ENCODE data around the gene STK38L.

The STK38L gene

DNA sequence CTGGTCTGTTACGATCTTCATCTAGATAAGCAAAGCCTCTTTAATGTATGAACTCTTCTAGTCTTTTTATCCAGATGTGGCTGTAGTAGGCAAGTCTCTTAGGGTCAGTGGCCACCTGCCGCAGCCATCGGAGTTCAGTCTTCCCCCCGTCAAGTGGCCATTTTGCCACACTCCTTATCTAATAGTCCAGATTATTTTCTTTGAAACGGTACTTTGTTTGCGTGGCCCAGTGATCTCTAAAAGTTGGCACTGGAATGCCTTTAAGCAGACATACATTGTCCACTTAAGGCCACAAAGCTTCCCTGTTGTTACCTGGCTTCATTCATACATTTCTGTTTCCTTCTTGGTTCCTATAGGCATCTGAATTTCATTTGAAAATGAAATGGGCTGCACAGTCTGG, 52.6 kb downstream of the STK38L start:
- no peaks in the 10 kb centered on the region for H3K27me3 ChIP-seq (ENCODE audit: insufficient read depth, low read length)
- H3K36me3 ChIP-seq (ENCODE audit: insufficient read depth, low read length): 0 out of 2 replicates have a peak, but pooled peaks cover 9% of the 10 kb centered on the region
- H2AFZ ChIP-seq (ENCODE audit: low read length, unreplicated experiment): no peak overlapping the region
- peaks cover 8% of the 10 kb centered on the region for H3K4me1 ChIP-seq (ENCODE audit: control insufficient read depth, insufficient read depth, low read length, unreplicated experiment)
- no peak overlapping the region for H3K4me3 ChIP-seq (ENCODE audit: low read depth, low read length)
- no peak overlapping the region for H3K27ac ChIP-seq (ENCODE audit: low read depth, low read length)
- H3K79me2 ChIP-seq (ENCODE audit: control insufficient read depth, insufficient read depth, low read length, unreplicated experiment): peaks cover 4% of the 10 kb centered on the region

DNA sequence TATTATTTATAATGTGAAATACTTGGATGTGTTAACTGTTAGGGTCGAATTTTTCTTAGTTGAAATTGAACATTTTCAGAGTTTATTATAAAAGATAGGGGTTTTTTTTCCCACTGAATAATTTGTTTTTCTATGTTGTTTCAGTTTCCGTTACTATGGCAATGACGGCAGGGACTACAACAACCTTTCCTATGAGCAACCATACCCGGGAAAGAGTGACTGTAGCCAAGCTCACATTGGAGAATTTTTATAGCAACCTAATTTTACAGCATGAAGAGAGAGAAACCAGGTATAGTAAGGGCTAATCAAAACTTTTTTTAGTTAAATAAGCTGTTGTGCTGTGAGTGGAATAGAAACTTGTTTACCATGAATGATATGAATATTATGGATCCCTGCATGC, 53.5 kb downstream of the STK38L start:
- Histone ChIP-seq H3K79me2 (ENCODE audit: control insufficient read depth, insufficient read depth, low read length, unreplicated experiment) (peaks cover 4% of the 10 kb centered on the region), H3K4me3 (ENCODE audit: low read depth, low read length) (no peak overlapping the region), H3K27ac (ENCODE audit: low read depth, low read length) (no peak overlapping the region), H3K36me3 (ENCODE audit: insufficient read depth, low read length) (0 out of 2 replicates have a peak, but pooled peaks cover 9% of the 10 kb centered on the region), H3K4me1 (ENCODE audit: control insufficient read depth, insufficient read depth, low read length, unreplicated experiment) (peaks cover 8% of the 10 kb centered on the region), H2AFZ (ENCODE audit: low read length, unreplicated experiment) (no peak overlapping the region), H3K27me3 (ENCODE audit: insufficient read depth, low read length) (no peaks in the 10 kb centered on the region)

DNA sequence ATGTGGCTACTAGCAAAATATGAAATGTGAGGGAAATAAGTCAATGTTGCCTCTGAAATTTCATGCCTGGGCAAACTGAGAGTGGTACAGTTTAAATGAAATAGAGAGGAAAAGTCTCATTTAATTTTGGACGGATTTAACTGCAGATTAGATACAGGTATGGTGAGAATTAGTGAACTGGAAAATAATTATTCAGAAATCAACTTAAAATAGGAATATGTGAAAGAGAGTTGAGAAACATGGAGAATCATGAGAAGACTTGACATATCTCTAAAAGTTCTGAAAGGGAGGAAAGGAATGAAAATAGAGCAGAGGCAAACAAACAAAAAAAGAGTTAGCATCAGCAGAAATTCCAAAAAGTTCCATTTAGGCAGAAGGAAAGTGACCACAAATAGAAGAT, 55.0 kb downstream of the STK38L start:
- H2AFZ ChIP-seq (ENCODE audit: low read length, unreplicated experiment): no peak overlapping the region
- H3K27me3 ChIP-seq (ENCODE audit: insufficient read depth, low read length): no peaks in the 10 kb centered on the region
- 0 out of 2 replicates have a peak, but pooled peaks cover 9% of the 10 kb centered on the region for H3K36me3 ChIP-seq (ENCODE audit: insufficient read depth, low read length)
- no peak overlapping the region for H3K4me3 ChIP-seq (ENCODE audit: low read depth, low read length)
- H3K27ac ChIP-seq (ENCODE audit: low read depth, low read length): no peak overlapping the region
- H3K4me1 ChIP-seq (ENCODE audit: control insufficient read depth, insufficient read depth, low read length, unreplicated experiment): peaks cover 5% of the 10 kb centered on the region
- peaks cover 4% of the 10 kb centered on the region for H3K79me2 ChIP-seq (ENCODE audit: control insufficient read depth, insufficient read depth, low read length, unreplicated experiment)

DNA sequence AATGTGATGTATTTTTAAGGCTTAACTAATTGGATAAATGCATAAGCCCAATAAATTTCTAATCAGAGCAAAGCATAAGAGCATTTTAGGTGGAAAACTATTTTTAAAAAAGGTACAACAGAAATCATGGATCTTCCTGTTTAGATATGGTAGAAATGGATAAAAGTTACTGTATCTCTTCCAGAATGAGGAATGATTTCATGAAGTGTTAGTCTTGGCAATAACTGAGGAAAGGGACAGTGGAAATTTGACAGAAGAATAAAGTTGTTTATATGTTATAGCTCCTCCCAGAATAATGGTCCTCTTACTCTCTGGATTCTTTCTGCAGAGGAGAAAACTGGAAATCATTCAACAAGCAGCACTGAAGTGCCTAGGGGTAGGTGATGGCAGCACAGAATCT, 56.1 kb downstream of the STK38L start:
- Histone ChIP-seq H3K4me3 (ENCODE audit: low read depth, low read length) (no peak overlapping the region), H3K27ac (ENCODE audit: low read depth, low read length) (no peak overlapping the region), H3K36me3 (ENCODE audit: insufficient read depth, low read length) (0 out of 2 replicates have a peak, but pooled peaks cover 9% of the 10 kb centered on the region), H3K27me3 (ENCODE audit: insufficient read depth, low read length) (no peaks in the 10 kb centered on the region), H3K4me1 (ENCODE audit: control insufficient read depth, insufficient read depth, low read length, unreplicated experiment) (peaks cover 5% of the 10 kb centered on the region), H3K79me2 (ENCODE audit: control insufficient read depth, insufficient read depth, low read length, unreplicated experiment) (peaks cover 3% of the 10 kb centered on the region), H2AFZ (ENCODE audit: low read length, unreplicated experiment) (no peak overlapping the region)

DNA sequence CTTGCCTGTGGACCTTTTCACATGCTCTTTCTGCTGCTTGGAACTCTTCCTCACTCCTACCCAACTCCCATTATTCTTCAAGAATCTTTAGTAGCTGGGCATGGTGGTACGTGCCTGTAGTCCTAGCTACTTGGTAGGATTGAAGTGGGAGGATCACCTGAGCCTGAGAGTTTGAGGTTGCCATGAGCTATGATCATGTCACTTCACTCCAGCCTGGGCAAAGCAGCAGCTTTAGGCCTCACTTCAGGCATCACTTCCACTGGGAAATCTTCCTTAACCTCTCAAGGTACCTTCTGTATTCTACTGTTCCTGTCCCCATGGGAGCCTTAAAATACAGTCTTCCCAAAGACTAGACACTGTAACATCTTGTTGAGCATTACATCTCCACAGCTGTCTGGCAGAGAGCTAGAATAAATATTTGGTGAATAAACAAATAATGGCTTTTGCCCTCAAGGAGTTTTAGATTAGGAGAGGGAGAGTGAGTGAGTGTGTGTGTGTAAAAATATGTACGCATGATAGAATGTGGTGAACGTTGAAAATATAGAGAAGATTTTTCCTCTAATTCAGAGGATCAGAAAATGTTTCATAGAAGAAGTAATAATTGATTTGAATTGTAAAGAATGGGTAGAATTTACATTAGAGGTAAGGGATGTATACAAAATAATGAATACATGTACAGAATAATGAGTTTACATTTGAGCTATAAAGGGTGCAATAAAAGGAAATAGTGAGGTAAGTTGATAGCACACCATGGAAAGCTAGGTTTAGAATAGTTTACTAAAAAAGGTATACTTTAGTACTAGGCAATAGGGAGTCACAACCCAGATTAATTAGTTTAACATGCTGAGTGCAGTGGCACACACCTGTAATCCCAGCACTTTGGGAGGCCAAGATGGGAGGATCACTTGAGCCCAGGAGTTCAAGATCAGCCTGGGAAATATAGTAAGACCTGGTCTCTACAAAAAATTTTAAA, 59.3 kb downstream of the STK38L start:
- Histone ChIP-seq H3K79me2 (ENCODE audit: control insufficient read depth, insufficient read depth, low read length, unreplicated experiment) (no peaks in the 10 kb centered on the region), H3K4me1 (ENCODE audit: control insufficient read depth, insufficient read depth, low read length, unreplicated experiment) (peaks cover 5% of the 10 kb centered on the region), H3K36me3 (ENCODE audit: insufficient read depth, low read length) (0 out of 2 replicates have a peak, but pooled peaks cover 6% of the 10 kb centered on the region), H3K27me3 (ENCODE audit: insufficient read depth, low read length) (no peaks in the 10 kb centered on the region), H3K27ac (ENCODE audit: low read depth, low read length) (no peak overlapping the region), H3K4me3 (ENCODE audit: low read depth, low read length) (no peak overlapping the region), H2AFZ (ENCODE audit: low read length, unreplicated experiment) (no peak overlapping the region)

DNA sequence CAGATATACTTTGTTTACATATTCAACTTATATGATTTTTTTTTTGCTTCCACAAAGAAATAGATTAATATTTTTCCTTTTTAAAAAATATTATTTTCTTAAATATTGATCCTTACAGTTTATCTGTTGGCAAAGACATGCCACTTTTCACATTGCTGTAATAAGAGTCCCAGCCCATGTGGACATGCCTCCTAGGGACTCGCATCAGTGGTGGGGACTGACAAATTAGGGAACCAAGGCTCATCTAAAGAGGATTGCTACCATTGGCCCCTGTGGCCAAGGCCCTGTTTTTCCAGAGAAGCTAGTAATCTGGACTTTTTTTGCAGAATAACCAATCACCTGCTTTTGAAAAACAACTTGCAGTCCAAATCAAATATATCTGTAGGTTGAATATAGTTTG, 60.8 kb downstream of the STK38L start:
- peaks cover 9% of the 10 kb centered on the region for H3K36me3 ChIP-seq (ENCODE audit: insufficient read depth, low read length)
- H3K79me2 ChIP-seq (ENCODE audit: control insufficient read depth, insufficient read depth, low read length, unreplicated experiment): no peaks in the 10 kb centered on the region
- H3K4me1 ChIP-seq (ENCODE audit: control insufficient read depth, insufficient read depth, low read length, unreplicated experiment): peaks cover 5% of the 10 kb centered on the region
- no peak overlapping the region for H3K4me3 ChIP-seq (ENCODE audit: low read depth, low read length)
- no peak overlapping the region for H3K27ac ChIP-seq (ENCODE audit: low read depth, low read length)
- no peak overlapping the region for H2AFZ ChIP-seq (ENCODE audit: low read length, unreplicated experiment)
- no peaks in the 10 kb centered on the region for H3K27me3 ChIP-seq (ENCODE audit: insufficient read depth, low read length)

DNA sequence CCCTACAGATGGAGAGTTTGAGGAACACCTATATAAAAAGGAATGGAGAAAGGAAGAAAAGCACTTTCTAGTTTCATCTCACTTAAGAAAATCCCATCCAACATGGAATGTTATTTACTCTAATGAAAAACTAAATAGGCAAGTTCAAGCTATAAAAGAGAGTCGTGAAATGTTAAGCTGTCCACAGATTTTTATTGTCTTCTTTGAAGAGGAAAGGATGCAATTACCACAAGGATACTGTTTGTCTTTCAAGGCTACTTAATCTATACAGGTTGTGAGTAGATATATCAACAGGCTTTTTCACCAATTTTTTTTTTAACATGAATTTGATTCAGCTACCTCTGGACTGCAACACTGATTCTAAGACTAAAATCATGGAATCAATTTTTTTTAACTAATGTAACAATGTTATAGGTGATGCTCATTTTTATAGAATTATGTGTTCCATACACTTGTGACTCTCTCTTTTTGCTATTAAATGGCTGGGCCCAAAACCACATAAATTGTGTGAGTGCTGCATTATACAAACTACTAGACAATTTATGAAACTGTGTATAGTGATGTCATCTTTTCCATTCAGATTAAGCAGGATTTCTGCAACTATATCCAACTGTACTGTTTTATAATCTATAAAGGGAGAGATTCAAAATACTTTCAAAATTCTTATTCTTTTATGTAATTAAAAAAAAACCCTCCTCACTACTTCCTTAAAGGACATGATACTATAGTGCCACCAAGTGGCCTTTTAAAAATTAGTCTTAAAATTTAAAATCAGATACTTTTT, 61.8 kb downstream of the STK38L start:
- Histone ChIP-seq H3K79me2 (ENCODE audit: control insufficient read depth, insufficient read depth, low read length, unreplicated experiment) (no peaks in the 10 kb centered on the region), H2AFZ (ENCODE audit: low read length, unreplicated experiment) (no peak overlapping the region), H3K4me1 (ENCODE audit: control insufficient read depth, insufficient read depth, low read length, unreplicated experiment) (peaks cover 5% of the 10 kb centered on the region), H3K4me3 (ENCODE audit: low read depth, low read length) (no peak overlapping the region), H3K36me3 (ENCODE audit: insufficient read depth, low read length) (peaks cover 11% of the 10 kb centered on the region), H3K27ac (ENCODE audit: low read depth, low read length) (no peak overlapping the region), H3K27me3 (ENCODE audit: insufficient read depth, low read length) (no peaks in the 10 kb centered on the region)

DNA sequence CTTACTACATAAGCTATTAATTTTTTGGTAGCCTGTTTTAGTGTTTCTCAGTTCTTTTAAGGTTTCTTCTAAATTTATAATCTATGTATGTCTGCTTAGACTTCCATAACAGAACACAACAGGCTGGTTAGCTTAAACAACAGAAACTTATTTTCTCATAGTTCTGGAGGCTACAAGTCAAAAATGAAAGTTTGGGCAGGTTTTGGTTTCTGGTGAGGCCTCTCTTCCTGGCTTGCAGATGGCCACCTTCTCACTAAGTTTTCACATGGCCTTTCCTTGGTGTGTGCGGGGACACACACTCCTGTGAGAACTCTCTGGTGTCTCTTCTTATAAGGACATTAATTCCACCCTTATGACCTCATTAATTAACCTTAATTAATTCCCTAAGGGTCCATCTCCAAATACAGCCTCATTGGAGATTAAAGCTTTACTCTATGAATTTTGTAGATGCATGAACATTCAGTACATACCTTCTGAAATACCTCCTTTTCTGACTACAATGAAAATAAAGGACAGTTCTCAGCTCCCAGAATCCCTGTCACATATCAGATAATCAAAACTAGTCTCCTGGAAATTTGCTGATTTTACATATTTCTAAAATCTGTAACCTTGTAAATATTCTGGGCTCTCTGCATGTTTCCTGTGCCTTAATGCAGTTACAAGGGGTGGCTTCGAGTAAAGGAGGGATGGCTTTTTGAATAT, 65.4 kb downstream of the STK38L start:
- Histone ChIP-seq H3K4me3 (ENCODE audit: low read depth, low read length) (no peak overlapping the region), H3K4me1 (ENCODE audit: control insufficient read depth, insufficient read depth, low read length, unreplicated experiment) (no peaks in the 10 kb centered on the region), H3K79me2 (ENCODE audit: control insufficient read depth, insufficient read depth, low read length, unreplicated experiment) (no peaks in the 10 kb centered on the region), H3K27me3 (ENCODE audit: insufficient read depth, low read length) (no peaks in the 10 kb centered on the region), H3K27ac (ENCODE audit: low read depth, low read length) (no peak overlapping the region), H2AFZ (ENCODE audit: low read length, unreplicated experiment) (no peak overlapping the region), H3K36me3 (ENCODE audit: insufficient read depth, low read length) (peaks cover 11% of the 10 kb centered on the region)

DNA sequence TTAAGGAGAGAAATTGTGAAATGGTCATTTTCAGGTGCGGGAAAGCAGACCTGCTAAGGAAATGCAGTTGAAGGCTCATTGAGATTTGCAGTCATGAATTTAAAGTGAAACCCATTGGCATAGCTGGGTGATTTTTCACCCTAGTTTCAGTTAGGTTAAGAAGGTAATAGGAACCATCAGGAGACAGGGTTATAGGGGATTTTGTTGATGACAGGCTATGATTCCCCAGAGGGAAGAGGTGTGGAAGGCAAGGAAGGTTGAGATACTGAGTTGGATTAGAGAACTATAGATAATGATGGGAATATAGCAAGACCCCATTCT, 65.9 kb downstream of the STK38L start:
- no peaks in the 10 kb centered on the region for H3K79me2 ChIP-seq (ENCODE audit: control insufficient read depth, insufficient read depth, low read length, unreplicated experiment)
- no peak overlapping the region for H2AFZ ChIP-seq (ENCODE audit: low read length, unreplicated experiment)
- peaks cover 11% of the 10 kb centered on the region for H3K36me3 ChIP-seq (ENCODE audit: insufficient read depth, low read length)
- no peak overlapping the region for H3K27ac ChIP-seq (ENCODE audit: low read depth, low read length)
- no peak overlapping the region for H3K4me3 ChIP-seq (ENCODE audit: low read depth, low read length)
- H3K4me1 ChIP-seq (ENCODE audit: control insufficient read depth, insufficient read depth, low read length, unreplicated experiment): no peaks in the 10 kb centered on the region
- H3K27me3 ChIP-seq (ENCODE audit: insufficient read depth, low read length): no peaks in the 10 kb centered on the region

DNA sequence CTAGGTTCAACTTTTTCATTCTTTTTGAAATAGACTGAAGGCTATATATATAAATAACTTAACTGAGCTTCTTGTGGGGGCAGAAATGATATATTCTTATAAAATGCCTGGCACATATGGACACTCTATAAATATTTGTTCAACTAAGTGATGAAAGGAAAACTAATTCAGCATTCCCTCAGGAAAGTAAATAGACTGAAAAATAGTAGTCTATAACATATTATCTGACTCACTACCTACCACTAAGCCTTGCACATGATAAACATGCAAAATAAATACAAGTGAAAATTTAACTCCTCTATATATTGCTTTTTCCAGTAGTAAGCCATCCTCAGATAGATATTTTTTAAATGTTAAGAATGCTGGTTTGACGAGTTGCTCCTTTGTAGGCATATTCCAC, 72.9 kb downstream of the STK38L start:
- Histone ChIP-seq H3K4me3 (ENCODE audit: low read depth, low read length) (no peak overlapping the region), H3K27me3 (ENCODE audit: insufficient read depth, low read length) (no peaks in the 10 kb centered on the region), H3K36me3 (ENCODE audit: insufficient read depth, low read length) (0 out of 2 replicates have a peak, but pooled peaks cover under 1% of the 10 kb centered on the region), H2AFZ (ENCODE audit: low read length, unreplicated experiment) (no peak overlapping the region), H3K79me2 (ENCODE audit: control insufficient read depth, insufficient read depth, low read length, unreplicated experiment) (no peaks in the 10 kb centered on the region), H3K4me1 (ENCODE audit: control insufficient read depth, insufficient read depth, low read length, unreplicated experiment) (peaks cover 10% of the 10 kb centered on the region), H3K27ac (ENCODE audit: low read depth, low read length) (no peak overlapping the region)

Data from ACC112 (cell line).